Measurements from ENCODE around the gene CDHR3.
A peak's percentile ranks its signal among the peaks of the same experiment; 100 is the strongest.

DNA sequence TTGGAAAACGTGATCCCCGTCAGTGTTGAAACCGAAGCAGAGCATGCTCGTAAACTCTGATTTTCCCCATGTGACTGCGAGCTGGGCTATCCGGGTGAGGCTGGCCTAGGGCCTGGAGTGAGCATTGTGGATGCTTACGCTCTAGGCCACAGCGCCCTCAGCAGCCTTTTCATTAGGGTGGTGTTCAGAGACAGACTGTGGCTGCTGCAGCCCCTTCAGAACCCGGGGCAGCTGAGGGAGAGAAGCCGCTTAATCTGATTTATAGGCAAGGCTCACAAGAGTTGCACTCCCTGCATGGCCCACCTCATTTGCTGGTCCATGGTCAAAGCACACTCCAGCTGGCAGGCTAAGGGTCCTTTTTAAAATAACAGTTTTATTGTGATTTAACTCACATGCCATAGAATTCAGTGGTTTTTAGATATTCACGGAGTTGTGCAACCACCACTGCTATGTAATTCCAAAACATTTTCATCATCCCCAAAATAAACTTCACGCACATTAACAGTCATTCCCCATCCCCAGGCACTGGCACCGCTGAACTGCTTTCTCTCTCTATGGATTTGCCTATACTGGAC lies 76.5 kb downstream of the CDHR3 start:
- TF ChIP-seq, protein P1, sequence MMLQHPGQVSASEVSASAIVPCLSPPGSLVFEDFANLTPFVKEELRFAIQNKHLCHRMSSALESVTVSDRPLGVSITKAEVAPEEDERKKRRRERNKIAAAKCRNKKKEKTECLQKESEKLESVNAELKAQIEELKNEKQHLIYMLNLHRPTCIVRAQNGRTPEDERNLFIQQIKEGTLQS (IDR thresholded peaks at IDR 0.05; ENCODE audit: insufficient read depth, low read depth, low read length) = no peak
- TF ChIP-seq KDM5A (IDR thresholded peaks at IDR 0.05; ENCODE audit: low read length) (no peak), SP1 (IDR thresholded peaks at IDR 0.05; ENCODE audit: low read depth, low read length) (no peak)
- TF ChIP-seq, protein P2, sequence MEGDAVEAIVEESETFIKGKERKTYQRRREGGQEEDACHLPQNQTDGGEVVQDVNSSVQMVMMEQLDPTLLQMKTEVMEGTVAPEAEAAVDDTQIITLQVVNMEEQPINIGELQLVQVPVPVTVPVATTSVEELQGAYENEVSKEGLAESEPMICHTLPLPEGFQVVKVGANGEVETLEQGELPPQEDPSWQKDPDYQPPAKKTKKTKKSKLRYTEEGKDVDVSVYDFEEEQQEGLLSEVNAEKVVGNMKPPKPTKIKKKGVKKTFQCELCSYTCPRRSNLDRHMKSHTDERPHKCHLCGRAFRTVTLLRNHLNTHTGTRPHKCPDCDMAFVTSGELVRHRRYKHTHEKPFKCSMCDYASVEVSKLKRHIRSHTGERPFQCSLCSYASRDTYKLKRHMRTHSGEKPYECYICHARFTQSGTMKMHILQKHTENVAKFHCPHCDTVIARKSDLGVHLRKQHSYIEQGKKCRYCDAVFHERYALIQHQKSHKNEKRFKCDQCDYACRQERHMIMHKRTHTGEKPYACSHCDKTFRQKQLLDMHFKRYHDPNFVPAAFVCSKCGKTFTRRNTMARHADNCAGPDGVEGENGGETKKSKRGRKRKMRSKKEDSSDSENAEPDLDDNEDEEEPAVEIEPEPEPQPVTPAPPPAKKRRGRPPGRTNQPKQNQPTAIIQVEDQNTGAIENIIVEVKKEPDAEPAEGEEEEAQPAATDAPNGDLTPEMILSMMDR (IDR thresholded peaks at IDR 0.05; ENCODE audit: control extremely low read depth in 1 of 3, insufficient read depth in 1 of 3, low read depth in 1 of 3, low read length in 3 of 3) = peak; percentile 57 to 67 (median 58)
